ENCODE measurements around the gene SESTD1. TPM values are rescaled to one million over a fixed set of nuclear protein-coding genes. Genes with fewer than 3 reads are reported as not detected.

Gene SESTD1
- total RNA-seq, 2 experiments from 2014 or later, result 8.7 to 10.2 TPM

GRCh38 chr2:179261151-179261825, 3.3 kb downstream of the SESTD1 start:
- H3K36me3 Mint-ChIP-seq (ENCODE audit: low read depth), result peaks cover 4% of the 10 kb centered on the region
- H3K4me1 Mint-ChIP-seq (ENCODE audit: low read depth), result peaks cover 19% of the 10 kb centered on the region
- peaks cover 10% of the 10 kb centered on the region for H3K4me1 ChIP-seq (ENCODE audit: insufficient read depth, low read length)
- DNase-seq (no peak), ATAC-seq (ENCODE audit: poor library complexity) (no peak)
- intact Hi-C loops (cut with DNase I, micrococcal nuclease), result no loop called here
- H3K9me3 Mint-ChIP-seq, result no peaks in the 10 kb centered on the region
- CTCF ChIA-PET, result no interaction called here
- no peaks in the 10 kb centered on the region for H3K36me3 ChIP-seq (ENCODE audit: insufficient read depth, low read length)
- H3K27ac Mint-ChIP-seq, result no peak overlapping the region
- no peaks in the 10 kb centered on the region for H3K9me3 ChIP-seq (ENCODE audit: control insufficient read depth in 1 of 2, insufficient read depth in 1 of 2, low read length in 2 of 2)
- POLR2A ChIA-PET, result no interaction called here
- no peak for TF ChIP-seq CTCF (IDR thresholded peaks at IDR 0.05)
- no peak overlapping the region for H3K27ac ChIP-seq (ENCODE audit: low read depth in 1 of 2, low read length in 2 of 2)
- peaks cover 0 to 17% of the 10 kb centered on the region in 2 experiments for H3K27me3 ChIP-seq (ENCODE audit: control insufficient read depth in 1 of 2, insufficient read depth in 2 of 2, low read length in 2 of 2)
- peaks cover 20% of the 10 kb centered on the region for H3K27me3 Mint-ChIP-seq
- H3K4me3 ChIP-seq (ENCODE audit: low read length), result no peak overlapping the region
- peak overlapping the region; percentile 8 for H3K4me3 Mint-ChIP-seq

- intact Hi-C loops (cut with DNase I, micrococcal nuclease), result loop anchor here in 1 of 2 experiments (1.0 kb wide), 1 partner anchor 21 kb away; no protein-coding TSS in a partner anchor
- no peak overlapping the region for H3K27ac Mint-ChIP-seq
- peaks cover 10% of the 10 kb centered on the region for H3K27me3 Mint-ChIP-seq
- Histone ChIP-seq H3K36me3 (ENCODE audit: insufficient read depth, low read length) (no peaks in the 10 kb centered on the region), H3K4me1 (ENCODE audit: insufficient read depth, low read length) (peaks cover 10% of the 10 kb centered on the region), H3K27me3 (ENCODE audit: control insufficient read depth in 1 of 2, insufficient read depth in 2 of 2, low read length in 2 of 2) (peaks cover 0 to 12% of the 10 kb centered on the region in 2 experiments), H3K4me3 (ENCODE audit: low read length) (no peak overlapping the region), H3K9me3 (ENCODE audit: control insufficient read depth in 1 of 2, insufficient read depth in 1 of 2, low read length in 2 of 2) (no peaks in the 10 kb centered on the region), H3K27ac (ENCODE audit: low read depth in 1 of 2, low read length in 2 of 2) (no peak overlapping the region)
- H3K9me3 Mint-ChIP-seq, result no peaks in the 10 kb centered on the region
- ATAC-seq (ENCODE audit: poor library complexity), result no peak
- H3K36me3 Mint-ChIP-seq (ENCODE audit: low read depth), result peaks cover 4% of the 10 kb centered on the region
- no peak overlapping the region for H3K4me3 Mint-ChIP-seq
- no peak for TF ChIP-seq CTCF (IDR thresholded peaks at IDR 0.05)
- CTCF ChIA-PET, result no interaction called here
- peaks cover 14% of the 10 kb centered on the region for H3K4me1 Mint-ChIP-seq (ENCODE audit: low read depth)
- POLR2A ChIA-PET, result no interaction called here
- no peak for DNase-seq
Observed at GRCh38 chr2:179260224-179260623, 4.4 kb downstream of the SESTD1 start.

GRCh38 chr2:179255129-179255528, 9.5 kb downstream of the SESTD1 start:
- Mint-ChIP-seq H3K27me3 (no peaks in the 10 kb centered on the region), H3K9me3 (no peaks in the 10 kb centered on the region), H3K36me3 (ENCODE audit: low read depth) (no peaks in the 10 kb centered on the region), H3K4me1 (ENCODE audit: low read depth) (peaks cover 35% of the 10 kb centered on the region), H3K4me3 (no peak overlapping the region), H3K27ac (no peak overlapping the region)
- H3K27ac ChIP-seq (ENCODE audit: low read depth in 1 of 2, low read length in 2 of 2), result no peak overlapping the region
- H3K36me3 ChIP-seq (ENCODE audit: insufficient read depth, low read length), result no peaks in the 10 kb centered on the region
- POLR2A ChIA-PET, result interaction anchor here (1.0 kb wide), 1 partner anchor 16 kb away, joined by 3 read pairs; no protein-coding TSS in a partner anchor
- TF ChIP-seq CTCF (IDR thresholded peaks at IDR 0.05), result no peak
- no peaks in the 10 kb centered on the region for H3K9me3 ChIP-seq (ENCODE audit: control insufficient read depth in 1 of 2, insufficient read depth in 1 of 2, low read length in 2 of 2)
- no peaks in the 10 kb centered on the region for H3K4me1 ChIP-seq (ENCODE audit: insufficient read depth, low read length)
- ATAC-seq (ENCODE audit: poor library complexity) (no peak), DNase-seq (no peak)
- CTCF ChIA-PET, result no interaction called here
- H3K4me3 ChIP-seq (ENCODE audit: low read length), result no peak overlapping the region
- intact Hi-C loops (cut with DNase I, micrococcal nuclease), result no loop called here
- no peaks in the 10 kb centered on the region for H3K27me3 ChIP-seq (ENCODE audit: control insufficient read depth in 1 of 2, insufficient read depth in 2 of 2, low read length in 2 of 2)

Measured in CD4-positive, alpha-beta T cell (primary cell).